Mucosa of descending colon (tissue), 3 donors: Measurements from ENCODE around the gene CARNS1. TPM values are rescaled to one million over a fixed set of nuclear protein-coding genes. Genes with fewer than 3 reads are reported as not detected.

ENCODE experiments used
- ATAC-seq: fragments of 200-7000 bp; cut with Tn5 transposase; one replicate; pipeline ENCODE4 v1.9.1; 2020; ENCODE audit warnings: mild to moderate bottlenecking, moderate library complexity
- DNase-seq, 3 donors: peaks; one replicate each; pipeline ENCODE4 v3.0.0-alpha.2; 2020
- H3K36me3 ChIP-seq: fragments of 200-600 bp; one replicate; pipeline ENCODE4 v1.8.0; 2021; ENCODE audit warnings: low read depth, mild to moderate bottlenecking
- H3K4me1 ChIP-seq: fragments of 200-600 bp; one replicate; pipeline ENCODE4 v1.8.0; 2021; ENCODE audit warnings: low read depth, mild to moderate bottlenecking
- H3K4me3 ChIP-seq: fragments of 200-600 bp; one replicate; pipeline ENCODE4 v1.8.0; 2021; ENCODE audit warnings: mild to moderate bottlenecking
- H3K9me3 ChIP-seq: fragments of 200-600 bp; one replicate; pipeline ENCODE4 v1.8.0; 2021; ENCODE audit warnings: mild to moderate bottlenecking
- intact Hi-C, 2 donors: fragments of 100-400 bp; cut with DNase I in 1 of 2; cut with micrococcal nuclease in 1 of 2; formaldehyde crosslinking; loops; one replicate each; pipeline versions ENCODE4 v1.11.0 to v1.11.1; 2022; cut with DNase I, micrococcal nuclease
- total RNA-seq, 3 donors: library from RNA; stranded (reverse); fragmentation: NEBNext Ultra II Directional in 2 of 3; extraction: Animal tissue kit (Norgen Biotek cat#: 25700) in 2 of 3; gene quantifications; one replicate each; pipeline versions ENCODE4 v1.2.1 to v1.2.4, GENCODE V29; 2021 to 2023
- TF ChIP-seq, protein P1 (sequence below): fragments of 200-600 bp; IDR thresholded peaks from one replicate; pipeline ENCODE4 v1.8.0; 2022; ENCODE audit warnings: antibody characterized with exemption, mild to moderate bottlenecking
- donor health status: DM: no; HTN: no; CAD: no; lungs with moderate emphysema.
- donor health status: DM: no; HTN: no; CAD: no.
- donor health status: DM: no; HTN: yes; CAD: no.

Gene CARNS1
- total RNA-seq, 3 donors from 2014 or later, result 0.26 to 0.89 (median 0.70) TPM

DNA sequence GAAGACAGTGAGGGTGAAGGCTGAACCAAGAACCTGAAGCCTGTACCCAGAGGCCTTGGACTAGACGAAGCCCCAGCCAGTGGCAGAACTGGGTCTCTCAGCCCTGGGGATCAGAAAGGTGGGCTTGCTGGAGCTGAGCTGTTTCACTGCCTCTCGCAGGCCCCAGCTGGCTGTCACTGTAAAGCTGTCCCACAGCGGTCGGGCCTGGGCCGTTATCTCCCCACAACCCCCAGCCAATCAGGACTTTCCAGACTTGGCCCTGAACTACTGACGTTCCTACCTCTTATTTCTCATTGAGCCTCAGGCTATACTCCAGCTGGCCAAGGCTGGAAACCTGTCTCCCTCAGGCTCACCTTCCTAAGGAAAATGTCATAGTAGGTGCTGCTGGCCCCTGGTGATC lies 17.9 kb upstream of the CARNS1 start:
- intact Hi-C loops, result no loop called here
- DNase-seq, result no peak
- Histone ChIP-seq H3K9me3 (no peaks in the 10 kb centered on the region), H3K36me3 (peaks cover 8% of the 10 kb centered on the region), H3K4me3 (no peak overlapping the region), H3K4me1 (peaks cover 35% of the 10 kb centered on the region)
- no peak for ATAC-seq
- TF ChIP-seq, protein P1, sequence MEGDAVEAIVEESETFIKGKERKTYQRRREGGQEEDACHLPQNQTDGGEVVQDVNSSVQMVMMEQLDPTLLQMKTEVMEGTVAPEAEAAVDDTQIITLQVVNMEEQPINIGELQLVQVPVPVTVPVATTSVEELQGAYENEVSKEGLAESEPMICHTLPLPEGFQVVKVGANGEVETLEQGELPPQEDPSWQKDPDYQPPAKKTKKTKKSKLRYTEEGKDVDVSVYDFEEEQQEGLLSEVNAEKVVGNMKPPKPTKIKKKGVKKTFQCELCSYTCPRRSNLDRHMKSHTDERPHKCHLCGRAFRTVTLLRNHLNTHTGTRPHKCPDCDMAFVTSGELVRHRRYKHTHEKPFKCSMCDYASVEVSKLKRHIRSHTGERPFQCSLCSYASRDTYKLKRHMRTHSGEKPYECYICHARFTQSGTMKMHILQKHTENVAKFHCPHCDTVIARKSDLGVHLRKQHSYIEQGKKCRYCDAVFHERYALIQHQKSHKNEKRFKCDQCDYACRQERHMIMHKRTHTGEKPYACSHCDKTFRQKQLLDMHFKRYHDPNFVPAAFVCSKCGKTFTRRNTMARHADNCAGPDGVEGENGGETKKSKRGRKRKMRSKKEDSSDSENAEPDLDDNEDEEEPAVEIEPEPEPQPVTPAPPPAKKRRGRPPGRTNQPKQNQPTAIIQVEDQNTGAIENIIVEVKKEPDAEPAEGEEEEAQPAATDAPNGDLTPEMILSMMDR, result no peak

DNA sequence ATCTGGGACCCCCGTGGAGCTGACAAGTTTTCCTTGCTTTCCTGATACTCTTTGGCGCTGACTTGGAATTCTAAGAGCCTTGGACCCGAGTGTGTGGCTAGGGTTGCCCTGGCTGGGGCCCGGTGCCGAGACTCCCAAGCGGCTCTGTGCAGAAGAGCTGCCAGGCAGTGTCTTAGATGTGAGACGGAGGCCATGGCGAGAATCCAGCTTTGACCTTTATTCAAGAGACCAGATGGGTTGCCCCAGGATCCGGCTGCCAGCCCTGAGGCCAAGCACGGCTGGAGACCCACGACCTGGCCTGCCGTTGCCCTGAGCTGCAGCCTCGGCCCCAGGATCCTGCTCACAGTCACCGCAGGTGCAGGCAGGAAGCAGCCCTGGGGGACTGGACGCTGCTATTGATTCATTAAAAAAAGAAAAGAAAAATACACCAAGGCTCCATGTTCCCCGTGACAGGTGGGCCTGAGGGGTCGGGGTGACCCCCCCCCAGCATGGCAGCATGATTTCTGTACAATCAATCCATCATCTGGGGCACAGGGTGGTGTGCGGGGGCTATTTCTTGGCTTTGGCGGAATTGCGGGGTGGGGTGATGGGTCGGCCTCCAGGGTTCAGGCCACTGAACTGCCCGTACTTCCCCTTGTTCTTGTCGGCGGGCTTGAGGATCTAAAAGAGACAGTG lies 17.4 kb upstream of the CARNS1 start:
- Histone ChIP-seq H3K4me1 (peaks cover 32% of the 10 kb centered on the region), H3K36me3 (peaks cover 8% of the 10 kb centered on the region), H3K9me3 (no peaks in the 10 kb centered on the region), H3K4me3 (no peak overlapping the region)
- no peak for DNase-seq
- TF ChIP-seq, protein P1, result no peak
- intact Hi-C loops, result no loop called here
- ATAC-seq, result no peak

DNA sequence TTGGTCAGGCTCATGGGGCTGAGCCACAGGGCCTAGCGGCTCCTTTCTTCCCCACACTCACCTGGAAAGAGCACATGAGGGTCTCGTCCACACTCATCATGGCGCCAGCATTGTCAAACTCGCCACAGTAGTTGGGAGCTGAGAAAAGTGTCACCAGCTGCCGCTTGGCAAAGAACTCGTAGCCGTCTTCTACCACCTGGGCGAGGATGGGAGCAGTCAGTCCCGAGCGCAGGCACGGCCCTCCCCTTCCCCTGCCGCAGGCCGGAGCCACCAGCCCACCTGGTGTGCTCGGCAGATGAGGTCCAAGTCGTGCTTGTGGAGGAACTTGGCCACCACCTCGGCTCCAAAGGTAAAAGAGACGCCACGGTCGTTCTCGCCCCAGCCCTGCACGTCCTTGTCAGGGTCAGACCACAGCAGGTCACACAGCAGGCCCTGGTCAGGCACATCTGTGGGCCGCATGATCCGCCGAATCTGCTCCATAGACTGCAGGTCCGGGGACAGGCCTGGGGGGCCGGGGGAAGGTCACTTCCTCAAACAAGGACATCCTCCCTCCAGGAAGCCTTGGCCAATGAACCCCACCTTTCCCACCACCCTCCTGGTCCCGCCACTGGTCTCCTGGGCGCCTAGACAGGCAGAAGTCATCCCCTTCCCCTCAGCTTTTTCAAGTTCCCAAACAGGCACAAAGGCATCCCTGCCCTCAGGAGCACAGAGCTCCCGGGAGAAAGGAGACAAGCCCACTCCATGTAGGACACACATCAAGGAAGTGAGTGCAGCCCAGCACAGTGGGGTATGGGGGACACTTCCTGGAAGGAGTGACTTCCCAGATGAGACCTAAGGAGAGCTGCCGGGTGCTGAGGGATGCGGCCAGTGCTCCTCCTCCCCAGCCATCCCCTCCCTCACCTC lies 16.6 kb upstream of the CARNS1 start:
- Histone ChIP-seq H3K36me3 (peaks cover 8% of the 10 kb centered on the region), H3K4me3 (no peak overlapping the region), H3K9me3 (no peaks in the 10 kb centered on the region), H3K4me1 (peaks cover 30% of the 10 kb centered on the region)
- TF ChIP-seq, protein P1, result no peak
- no peak for ATAC-seq
- peak in 1 of 3 donors; percentile 55 for DNase-seq
- intact Hi-C loops, result no loop called here

DNA sequence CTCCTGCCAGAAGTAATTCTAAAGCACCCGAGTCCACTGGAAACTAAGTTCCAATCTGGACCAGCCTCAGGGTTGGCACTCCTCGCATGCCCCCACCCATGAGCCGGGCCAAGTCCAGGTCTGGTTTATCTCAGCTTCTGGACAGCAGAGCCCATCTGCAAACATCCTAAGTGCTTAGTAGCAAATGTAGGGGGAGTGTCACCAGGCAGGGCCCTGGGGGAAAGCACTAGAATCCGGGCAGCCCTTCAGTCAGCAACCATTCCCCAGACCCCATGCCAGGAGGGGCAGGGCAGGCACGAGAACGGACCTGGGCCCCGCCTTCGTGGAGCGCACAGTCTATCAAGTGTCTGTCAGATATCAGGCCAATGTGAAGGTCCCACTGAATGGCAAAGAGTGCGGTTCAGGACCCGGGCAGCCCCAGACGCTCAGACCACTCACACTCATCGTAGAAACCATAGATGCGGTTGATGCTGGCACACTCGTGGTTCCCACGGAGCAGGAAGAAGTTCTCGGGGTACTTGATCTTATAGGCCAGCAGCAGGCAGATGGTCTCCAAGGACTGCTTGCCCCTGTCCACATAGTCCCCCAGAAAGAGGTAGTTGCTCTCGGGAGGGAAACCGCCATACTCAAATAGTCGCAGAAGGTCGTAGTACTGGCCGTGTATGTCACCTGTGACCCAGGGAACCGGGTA lies 15.1 kb upstream of the CARNS1 start:
- ATAC-seq (no peak), DNase-seq (peak in 1 of 3 donors; percentile 60)
- H3K4me1 ChIP-seq, result peaks cover 30% of the 10 kb centered on the region
- intact Hi-C loops, result no loop called here
- no peak overlapping the region for H3K4me3 ChIP-seq
- peaks cover 8% of the 10 kb centered on the region for H3K36me3 ChIP-seq
- H3K9me3 ChIP-seq, result no peaks in the 10 kb centered on the region
- TF ChIP-seq, protein P1, result no peak

DNA sequence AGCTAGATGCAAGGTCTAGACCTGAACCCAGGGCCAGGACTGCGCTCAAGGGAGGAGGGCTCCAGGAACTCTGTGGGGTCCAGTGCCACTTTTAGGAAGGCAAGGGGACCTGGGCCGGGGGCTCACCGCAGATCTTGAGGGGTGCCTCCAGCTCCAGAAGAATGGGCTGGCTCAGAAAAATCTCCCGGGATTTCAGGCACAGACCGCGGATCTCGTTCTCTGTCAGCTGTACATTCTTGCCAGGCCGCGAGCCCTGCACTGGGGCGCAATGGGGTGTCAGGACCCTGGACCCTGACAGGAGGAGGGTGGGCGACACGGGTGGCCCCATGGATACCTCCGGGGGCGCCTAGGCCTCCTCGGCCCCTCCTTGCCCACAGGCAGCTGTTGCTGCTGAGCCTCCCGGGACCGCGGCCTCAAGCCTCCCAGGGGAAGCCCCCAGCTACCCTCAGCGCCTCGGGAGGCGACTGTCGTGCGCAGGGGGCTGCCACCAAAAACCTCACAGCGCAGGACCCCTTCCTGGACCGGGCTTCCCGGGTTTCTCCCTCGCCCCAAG lies 14.5 kb upstream of the CARNS1 start:
- TF ChIP-seq, protein P1, result no peak
- Histone ChIP-seq H3K36me3 (peaks cover 8% of the 10 kb centered on the region), H3K9me3 (no peaks in the 10 kb centered on the region), H3K4me1 (peaks cover 30% of the 10 kb centered on the region), H3K4me3 (peak overlapping the region; percentile 76)
- intact Hi-C loops, result no loop called here
- no peak for DNase-seq
- peak; percentile 0 for ATAC-seq
